GM18907 (cell line): ENCODE measurements around the gene TMEM63C.

Source experiments
- ATAC-seq: cut with Tn5 transposase; IDR thresholded peaks from one replicate; pipeline ENCODE4 v1.9.1; 2021; ENCODE audit warnings: mild to moderate bottlenecking, moderate library complexity; ENCODE audit not compliant: unreplicated experiment

The TMEM63C gene

DNA sequence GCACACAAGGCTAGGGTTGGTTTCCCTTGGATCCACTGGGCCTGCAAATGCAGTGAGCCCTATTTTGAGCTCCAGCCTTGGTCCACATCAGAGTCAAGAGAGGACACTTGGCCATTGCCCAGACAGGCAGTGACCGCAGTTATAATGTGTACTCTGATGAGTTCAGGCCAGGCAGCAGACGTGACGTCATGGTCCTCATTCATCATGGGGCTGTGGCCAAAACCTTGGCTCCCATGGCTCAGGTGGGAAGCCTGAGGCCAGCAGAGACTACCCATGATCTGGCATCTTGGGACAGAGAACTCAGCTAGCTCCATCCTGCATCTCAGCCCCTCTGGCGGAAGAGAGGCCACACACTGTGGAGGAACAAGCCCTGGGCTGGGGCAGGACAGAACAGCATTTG, 16.4 kb downstream of the TMEM63C start:
- ATAC-seq = no peak

DNA sequence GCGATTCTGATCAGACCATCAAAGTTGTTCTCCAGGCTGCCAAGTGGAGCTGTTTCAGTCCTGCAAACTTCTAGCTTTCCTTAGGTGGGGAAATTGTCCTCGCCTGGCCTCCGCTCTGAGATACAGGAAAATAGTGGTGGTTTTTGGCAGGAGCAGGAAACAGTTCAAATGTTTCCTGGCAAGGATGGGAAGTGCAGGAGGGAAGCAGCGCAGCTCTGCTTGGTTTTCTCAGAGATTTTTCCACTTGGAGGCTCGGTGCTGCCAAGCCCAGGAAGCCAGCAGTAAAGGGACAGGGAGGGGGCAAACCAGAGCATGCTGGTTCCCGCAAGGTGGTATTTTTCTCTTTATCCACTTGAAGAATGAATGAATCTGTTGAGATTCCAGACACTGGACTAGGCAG, 17.0 kb downstream of the TMEM63C start:
- ATAC-seq = no peak

DNA sequence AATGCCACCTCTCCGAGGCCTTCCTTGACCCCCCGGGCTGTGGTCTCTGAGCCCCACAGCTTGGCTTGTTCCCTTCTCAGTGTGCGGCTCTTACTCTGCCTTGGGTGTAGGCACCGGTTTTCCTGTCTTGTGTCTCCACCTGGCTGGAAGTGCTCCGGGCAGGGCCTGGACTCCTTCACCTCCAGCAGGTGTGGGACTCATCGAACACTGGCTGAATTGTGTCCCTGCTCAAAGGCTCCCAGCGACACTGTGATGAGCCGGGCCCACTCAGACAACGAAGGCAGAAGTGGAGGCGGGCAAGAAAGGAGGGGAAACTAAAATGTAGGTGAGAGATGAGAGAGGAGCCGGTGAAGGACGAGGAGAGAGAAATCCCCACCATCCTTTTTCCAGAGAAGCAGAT, 18.0 kb downstream of the TMEM63C start:
- no peak for ATAC-seq

DNA sequence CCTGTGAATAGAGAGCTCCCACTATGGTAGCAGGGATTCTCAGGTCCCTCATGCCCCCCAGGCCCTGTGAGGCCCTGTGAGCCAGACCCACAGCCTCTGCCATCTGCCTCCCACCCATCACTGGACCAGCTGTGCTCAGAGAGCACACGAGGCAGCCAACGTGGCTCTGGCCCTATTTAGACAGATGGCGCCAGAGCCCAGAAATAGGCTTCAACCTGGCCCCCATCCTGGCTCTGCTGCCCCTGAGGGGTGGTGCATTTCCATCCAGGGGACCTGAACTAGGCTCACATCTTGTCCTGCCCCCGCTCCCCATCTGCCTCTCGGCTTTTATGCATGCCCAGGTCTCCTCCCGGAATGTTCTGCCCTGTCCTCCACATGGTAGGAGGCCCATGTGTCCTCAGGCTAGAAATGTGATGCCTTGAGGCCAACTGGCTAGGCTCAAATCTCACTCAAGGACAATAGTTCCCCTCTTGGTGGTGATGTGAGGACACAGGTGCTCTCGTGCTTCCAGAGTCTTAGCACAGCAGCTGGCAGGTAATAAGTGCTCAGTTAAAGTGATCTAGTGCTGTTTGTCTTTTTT, 18.9 kb downstream of the TMEM63C start:
- ATAC-seq = no peak

DNA sequence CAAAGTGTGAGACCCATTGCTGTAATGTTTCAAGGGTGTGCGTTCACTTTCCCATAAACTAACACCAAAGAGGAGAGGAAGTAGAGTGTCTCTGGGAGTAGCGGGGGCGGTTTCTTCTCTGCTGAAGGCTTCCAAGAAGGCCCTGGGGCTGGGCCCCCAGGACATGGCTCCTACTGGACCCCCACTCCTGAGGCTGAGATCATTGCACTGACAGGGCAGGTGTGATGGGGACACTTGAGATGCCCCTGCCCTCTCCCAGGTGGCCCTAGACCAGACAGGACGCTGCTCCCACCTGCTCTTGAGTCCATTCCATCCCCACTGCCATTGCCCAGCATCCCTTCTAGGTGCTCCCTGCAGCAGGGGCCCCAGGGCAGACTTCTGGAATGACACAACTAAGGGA, 20.1 kb downstream of the TMEM63C start:
- no peak for ATAC-seq

DNA sequence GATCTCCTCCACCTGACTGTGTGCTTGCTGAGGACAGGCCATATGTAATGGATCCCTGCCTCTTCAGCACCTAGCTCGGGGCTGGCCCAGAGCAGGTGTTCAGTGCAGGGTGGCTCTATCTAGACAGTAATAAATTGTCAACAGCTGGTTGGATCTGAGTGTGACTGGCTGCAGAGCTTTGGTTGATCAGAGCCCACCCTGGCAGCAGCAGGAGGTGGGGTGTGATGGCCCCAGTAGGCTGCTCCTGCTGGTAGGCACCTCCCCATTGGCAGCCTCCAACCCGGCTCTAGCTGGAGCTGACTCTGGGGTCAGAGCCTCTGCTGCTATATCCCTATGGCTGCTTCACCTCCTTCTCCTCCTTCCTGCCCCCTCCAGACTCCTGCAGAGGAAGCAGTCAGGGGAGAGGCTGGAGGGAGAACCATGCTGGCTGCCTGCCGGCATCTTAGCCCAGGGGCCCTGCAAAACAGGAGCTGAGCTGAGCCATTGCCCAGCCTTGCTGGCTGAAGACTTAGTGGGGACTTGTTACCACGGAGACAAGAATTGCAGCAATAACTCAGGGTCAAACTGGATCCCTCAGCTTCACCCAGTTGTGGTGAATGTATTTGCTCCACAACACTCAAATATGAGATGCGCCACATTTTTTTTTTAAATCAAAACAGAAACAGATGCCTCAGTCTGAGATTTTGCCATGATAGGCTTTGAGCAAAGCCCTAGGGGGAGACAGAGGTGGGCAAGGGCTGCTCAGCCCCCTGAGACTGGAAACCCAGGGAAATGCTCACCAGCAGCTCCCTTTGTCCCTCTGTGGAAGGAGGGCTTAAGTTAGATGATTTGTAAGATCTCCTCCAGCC, 22.2 kb downstream of the TMEM63C start:
- ATAC-seq = no peak

DNA sequence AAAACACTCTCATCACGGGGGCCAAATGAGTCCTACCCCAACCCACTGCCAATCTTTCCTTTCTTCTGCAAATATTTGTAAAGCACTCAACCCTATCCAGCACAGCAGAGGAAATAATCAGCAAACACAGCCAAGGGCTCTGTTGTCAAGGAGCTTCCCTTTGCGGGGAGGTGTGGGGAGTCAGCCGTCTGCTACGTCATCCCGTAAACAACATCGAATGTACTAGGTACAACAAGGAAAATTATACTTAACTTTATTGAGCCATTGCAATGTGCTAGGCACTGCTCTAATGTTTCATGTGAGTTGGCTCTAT, 22.8 kb downstream of the TMEM63C start:
- no peak for ATAC-seq

DNA sequence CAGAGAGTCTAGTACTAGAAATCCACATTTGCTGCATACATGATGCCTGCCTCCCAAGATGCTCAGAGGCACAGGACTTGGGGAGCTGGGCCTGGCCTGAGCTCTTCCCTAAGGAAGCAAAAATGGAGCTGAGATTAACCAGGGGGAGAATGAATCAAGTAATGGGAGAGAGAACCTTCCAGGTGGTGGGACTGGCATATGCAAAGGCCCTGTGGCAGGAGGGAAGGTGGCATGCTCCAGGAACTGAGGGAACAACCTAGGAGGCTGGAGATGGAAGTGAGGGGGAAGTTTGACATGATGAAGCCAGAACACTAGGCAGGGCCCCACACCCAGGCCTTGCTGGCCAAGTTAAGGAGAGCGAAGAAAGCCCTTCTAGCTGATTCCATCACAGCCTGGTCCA, 23.3 kb downstream of the TMEM63C start:
- ATAC-seq = no peak

DNA sequence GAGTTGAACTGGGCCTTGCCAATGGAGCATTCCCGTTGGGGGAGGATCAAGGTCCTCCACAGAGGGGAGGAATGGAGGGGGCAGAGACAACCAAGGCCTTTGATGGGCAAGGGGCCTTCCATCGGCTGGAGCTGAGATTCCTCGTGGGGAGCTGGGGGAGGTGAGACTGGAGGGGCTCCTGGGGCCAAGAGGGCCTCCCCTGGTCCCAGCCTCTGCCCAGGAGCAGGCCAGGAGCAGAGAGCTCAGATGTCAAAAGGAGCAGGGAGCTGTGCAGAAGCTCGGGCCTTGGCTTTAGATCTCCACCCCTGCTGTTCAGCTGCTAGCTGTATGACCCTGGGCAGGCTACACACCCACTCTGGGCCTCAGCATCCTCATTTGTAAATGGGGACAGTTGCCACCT, 24.0 kb downstream of the TMEM63C start:
- no peak for ATAC-seq

DNA sequence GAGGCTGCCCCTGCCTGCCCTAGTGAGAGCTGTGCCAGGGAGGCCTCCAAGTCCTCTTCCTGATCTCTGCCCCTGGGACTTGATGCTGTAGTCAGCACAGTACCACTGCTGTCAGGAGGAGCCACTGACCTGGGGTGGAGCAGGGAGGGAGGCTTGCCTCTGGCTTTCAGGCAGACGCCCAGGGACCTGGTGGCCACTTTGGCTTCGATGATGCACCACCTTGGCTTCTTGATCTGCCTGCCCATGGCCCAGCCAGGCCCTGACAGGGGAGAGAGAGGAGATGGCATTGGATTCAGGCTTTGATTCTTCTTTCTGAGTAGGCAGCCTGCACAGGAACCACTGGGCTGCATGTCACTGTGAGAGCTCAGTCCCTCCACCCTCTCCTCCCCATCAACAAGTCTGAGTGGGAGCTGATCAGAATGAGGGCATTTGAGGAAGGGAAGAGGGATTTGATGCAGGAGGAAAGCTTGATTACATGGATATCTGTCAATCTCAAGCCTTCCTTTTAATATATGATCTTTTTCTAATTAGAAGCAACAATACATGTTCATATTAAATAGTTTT, 24.7 kb downstream of the TMEM63C start:
- no peak for ATAC-seq

DNA sequence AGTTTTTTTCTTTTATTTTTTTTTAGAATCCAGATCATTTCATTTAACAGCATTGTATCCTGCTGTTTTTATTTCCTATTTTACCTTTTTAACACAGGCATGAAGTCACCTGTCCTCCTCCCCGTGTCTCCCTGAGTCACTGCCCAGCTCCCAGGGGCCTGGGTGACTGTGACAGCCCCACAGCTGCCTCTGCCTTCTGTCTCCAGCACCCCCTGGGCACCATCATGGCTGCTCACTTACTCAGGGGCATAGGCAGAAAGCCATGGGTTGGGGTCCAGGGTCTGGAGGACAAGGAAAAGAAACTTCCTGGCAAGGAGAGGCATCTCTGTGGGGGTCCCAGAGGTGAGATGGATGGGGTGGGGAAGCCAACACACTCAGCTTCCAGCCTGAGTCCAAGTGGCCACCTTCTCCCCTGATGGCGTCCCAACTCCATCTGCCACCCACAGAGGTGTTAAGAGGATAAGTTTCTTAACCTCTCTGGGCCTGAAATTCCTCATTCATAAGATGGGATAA, 25.3 kb downstream of the TMEM63C start:
- ATAC-seq = no peak

DNA sequence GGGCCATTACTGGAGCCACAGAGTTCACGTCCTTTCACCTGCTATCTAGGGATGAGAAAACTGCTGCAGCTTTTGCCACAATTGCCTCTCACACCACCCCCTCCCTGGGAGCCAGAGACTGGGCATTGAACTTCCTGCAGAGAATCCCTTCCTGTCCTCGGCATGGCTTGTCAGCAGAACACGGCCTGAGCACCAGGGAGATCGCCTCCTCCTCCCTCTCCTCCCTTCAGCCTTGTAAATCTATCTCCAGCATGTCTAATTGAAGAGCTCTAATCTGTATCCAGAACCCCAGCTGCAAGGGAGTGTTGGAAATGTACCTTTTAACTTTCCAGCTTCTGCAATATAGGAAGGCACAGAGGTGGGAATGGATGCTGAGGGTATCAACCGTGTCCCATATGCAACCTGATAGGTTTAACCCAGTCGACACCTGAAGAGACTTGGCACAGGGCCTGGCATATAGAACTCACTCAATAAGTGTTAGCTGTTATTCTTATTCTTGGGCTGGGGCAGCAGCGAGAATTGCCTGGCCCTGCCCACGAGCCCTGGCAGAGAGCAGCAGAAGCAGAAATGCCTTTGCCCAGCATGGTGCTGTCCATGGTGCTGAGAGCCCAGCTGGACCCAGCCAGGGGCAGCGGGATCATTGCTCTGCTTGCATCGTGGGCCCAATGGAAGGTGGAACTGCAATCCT, 26.8 kb downstream of the TMEM63C start:
- ATAC-seq = no peak

DNA sequence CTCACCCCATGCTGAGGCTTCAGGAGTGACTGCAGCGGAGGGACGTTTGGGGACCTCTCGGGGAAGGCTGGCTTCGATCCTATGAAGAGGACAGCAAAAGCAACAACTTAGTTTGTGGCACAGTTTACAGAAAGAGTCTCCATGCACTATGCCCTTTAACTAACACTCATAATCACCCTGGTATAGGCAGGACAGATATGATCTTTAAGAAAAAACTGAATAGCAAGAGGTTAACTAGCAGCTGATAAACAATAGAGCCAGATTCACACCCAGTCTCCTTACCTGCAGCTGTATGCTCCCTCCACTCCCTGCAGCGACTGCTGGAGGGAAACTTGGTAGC, 27.4 kb downstream of the TMEM63C start:
- ATAC-seq = no peak

DNA sequence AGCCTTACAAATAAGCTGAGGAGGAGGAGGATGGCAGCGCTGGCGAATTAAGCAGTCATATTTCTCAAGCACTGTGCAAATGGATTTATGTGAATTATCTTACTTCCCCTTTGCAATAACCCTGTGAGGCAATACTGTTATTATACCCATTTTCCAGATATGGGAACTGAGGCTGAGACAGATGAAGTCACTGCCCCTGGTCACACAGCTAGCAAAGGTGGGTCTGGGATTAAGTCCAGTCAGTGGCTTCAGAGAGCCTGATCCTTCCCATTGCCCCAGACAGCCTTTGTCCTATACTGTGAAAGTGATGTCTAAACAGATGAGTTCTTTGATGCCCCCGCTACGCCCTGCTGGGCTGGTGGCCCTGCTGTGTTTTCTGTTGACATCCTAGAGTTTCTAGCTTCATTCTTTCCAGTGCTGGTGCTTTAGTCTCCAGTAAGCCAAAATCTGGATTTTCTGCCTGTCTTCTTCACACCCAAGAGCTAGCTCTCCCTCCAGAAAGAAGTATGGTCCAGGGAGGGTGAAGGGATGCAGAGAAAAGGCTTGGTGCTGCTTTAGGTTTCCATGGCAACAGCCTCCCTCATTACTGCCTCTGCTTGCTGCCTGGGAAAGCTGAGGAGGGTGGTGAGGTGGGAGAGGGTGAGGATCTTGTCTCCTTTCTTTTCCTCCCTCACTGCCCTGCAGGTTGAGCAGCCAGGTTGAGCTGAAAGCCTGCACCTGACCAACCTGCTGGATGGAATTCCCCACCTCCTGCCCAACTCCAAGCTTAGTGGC, 30.7 kb downstream of the TMEM63C start:
- ATAC-seq = no peak

DNA sequence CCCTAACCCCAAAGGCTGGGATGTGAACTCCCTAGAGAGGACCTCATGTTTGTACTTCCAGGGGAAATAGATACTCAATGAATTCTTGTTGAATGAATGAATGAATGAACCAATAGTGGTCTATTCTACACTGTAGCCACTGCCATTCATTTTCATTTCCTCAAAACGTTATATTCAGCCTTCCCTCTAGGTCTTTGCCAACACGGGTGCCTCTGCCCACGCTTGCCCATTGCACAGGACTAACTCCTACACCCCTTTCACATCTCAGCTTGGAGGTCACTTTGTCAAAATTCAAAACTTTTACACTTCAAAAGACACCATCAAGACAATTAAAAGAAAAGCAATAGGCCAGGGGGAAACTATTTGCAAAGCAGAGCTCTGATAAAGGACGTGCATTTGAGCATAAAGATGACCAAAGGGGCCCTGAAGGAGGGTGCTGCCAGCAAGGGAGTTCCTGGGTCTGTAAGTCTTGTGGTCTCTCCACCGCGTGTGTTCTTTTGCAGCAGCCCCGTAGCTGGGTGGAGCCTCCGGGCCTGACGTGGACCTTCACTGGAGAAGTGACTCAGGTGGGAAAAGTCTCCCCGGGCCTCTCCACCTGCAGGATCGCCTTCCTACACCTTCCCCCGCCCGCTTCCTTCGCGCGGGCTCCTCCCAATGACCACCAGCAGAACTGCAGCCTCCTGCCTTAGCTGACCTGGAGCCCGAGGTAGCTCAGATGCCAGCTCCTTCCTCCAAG, 31.5 kb downstream of the TMEM63C start:
- peak; percentile 74 for ATAC-seq

DNA sequence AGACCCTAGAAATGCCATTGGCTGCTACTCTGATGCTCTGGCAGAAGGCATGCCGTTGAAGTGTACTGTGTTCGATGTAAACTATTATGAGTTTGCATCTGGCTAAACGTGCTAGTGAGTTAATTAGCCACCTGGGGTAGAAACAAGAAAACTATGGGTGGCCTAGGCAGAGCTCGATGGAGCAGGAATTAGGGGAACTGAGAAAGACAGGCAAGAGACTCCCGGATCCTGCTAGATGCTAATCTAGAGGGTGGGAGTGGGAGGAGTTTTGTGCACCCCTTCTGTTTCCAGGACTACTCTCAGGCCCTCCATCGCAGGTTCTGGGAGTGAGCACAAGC, 32.0 kb downstream of the TMEM63C start:
- ATAC-seq = no peak

DNA sequence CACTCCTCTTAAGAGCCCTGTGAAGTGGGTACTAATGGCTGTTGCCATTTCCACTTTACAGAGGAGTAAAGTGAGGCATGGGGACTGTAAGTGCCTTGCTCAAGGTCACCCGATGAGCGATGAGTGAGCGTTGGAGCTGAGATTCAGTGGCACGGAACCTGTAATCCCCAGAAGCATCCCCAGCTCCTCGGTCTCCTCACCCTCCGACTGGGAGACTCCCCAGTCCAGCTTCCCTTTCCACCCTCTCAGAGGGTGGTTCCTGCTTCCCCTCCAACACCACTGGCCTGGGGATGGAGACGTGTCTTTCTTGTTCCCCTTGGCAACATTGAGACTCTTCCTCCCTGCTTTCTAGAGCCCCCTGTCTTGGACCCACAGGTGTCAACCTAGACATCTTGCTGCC, 32.6 kb downstream of the TMEM63C start:
- no peak for ATAC-seq

DNA sequence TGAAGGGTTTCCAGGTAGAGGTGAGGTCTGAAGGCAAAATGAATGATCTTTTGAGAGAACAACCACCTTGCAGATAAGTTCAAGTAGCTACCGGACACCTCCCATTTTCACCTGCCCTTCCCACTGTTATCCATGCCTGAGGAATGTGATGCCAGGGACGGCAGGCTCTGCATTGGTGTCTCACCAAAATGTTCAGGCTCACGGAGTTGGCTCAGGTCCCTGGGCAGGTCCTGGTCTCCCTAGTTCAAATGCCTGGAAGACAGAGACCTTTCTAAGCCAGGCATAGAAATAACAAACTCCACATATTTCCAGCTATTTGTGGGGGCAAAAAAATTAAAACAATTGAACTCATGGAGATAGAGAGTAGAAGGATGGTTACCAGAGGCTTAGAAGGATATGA, 36.0 kb downstream of the TMEM63C start:
- ATAC-seq = no peak

DNA sequence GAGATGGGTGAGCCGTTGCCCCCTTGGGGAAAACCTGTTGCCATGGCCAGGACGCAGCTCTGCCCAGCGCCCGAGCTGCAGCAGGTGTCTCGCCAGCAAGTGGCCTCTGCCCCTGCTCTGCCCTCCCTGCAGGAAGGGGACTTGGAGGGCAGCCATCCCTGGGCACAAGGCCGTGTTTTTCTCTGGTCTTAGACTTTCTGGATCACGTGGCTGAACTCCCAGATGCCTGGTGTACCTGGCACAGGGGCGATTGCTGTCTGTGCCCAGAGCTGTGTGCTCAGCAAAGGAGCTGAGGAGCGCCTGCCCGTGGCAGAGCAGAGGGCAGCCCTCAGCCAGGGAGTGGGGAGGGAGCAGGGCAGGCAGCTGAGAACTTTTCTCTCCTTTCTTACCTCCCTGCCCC, 38.0 kb downstream of the TMEM63C start:
- ATAC-seq = no peak

DNA sequence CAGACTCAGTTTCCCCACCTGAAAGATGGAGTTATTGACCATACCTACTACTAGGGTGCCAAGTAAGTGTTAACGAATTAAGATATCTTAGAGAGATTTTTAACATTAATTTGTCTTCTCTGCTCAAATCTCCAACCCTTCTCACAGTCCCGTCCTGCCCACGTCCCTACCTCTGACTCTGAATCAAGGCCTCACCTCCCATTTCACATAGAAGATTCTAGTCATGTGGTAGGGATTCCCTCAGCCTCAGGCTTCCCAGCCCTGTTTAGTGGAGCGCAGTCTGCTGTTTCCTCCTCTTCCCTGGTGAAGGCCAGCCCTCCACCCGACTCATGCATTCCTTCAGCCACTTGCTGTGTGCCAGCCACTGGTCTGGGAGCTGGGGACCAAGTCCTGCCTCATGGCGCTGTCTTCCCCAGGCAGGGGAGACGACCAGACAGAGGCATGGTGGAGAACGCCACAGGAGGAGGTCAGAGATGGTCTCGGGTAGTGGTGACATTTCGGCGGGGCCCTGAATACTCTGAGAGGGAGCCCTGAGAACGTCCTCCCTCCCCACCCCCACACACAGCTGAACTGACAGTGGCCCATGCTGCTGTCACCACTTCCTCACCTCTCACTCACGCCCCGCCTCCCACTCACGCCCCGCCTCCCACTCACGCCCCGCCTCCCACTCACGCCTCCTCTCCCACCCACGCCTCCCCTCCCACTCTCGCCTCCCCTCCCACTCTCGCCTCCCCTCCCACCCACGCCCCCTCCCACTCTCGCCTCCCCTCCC, 38.8 kb downstream of the TMEM63C start:
- ATAC-seq = no peak
